Heart left ventricle (tissue), 16 donors: ENCODE results near the gene NRN1L. TPM values are rescaled to one million over a fixed set of nuclear protein-coding genes. Genes with fewer than 3 reads are reported as not detected.

ENCODE experiments used
- ATAC-seq, 4 donors: fragments of 200-7000 bp; cut with Tn5 transposase; one replicate each; pipeline ENCODE4 v1.9.1; 2020 to 2022; ENCODE audit warnings: moderate library complexity in 4 of 4, mild to moderate bottlenecking in 3 of 4, moderate number of reproducible peaks in 1 of 4
- DNase-seq, 5 donors: peaks; one replicate each; pipeline ENCODE4 v3.0.0-alpha.2; 2020
- H3K27ac ChIP-seq, 12 donors: fragments of 200-600 bp; sonication (generic) in 4 of 12; one replicate each; pipeline versions ENCODE4 v1.5.0 to v1.8.0; 2016 to 2022; ENCODE audit warnings: mild to moderate bottlenecking in 2 of 12
- H3K27me3 ChIP-seq, 9 donors: fragments of 200-600 bp; sonication (generic) in 2 of 9; one replicate each; pipeline versions ENCODE4 v1.5.1 to v1.8.0; 2016 to 2022; ENCODE audit warnings: mild to moderate bottlenecking in 3 of 9
- H3K36me3 ChIP-seq, 9 donors: fragments of 200-600 bp; sonication (generic) in 2 of 9; one replicate each; pipeline versions ENCODE4 v1.5.0 to v1.8.0; 2018 to 2022; ENCODE audit warnings: mild to moderate bottlenecking in 2 of 9
- H3K4me1 ChIP-seq, 12 donors: fragments of 200-600 bp; sonication (generic) in 4 of 12; one replicate each; pipeline versions ENCODE4 v1.5.0 to v1.8.0; 2016 to 2022; ENCODE audit warnings: mild to moderate bottlenecking in 3 of 12
- H3K4me3 ChIP-seq, 12 donors: fragments of 200-600 bp; sonication (generic) in 4 of 12; one replicate each; pipeline versions ENCODE4 v1.5.0 to v1.8.0; 2017 to 2022; ENCODE audit warnings: mild to moderate bottlenecking in 9 of 12, moderate library complexity in 4 of 12
- H3K9me3 ChIP-seq, 12 donors: fragments of 200-600 bp; sonication (generic) in 4 of 12; one replicate each; pipeline versions ENCODE4 v1.5.0 to v1.8.0; 2016 to 2022; ENCODE audit warnings: mild to moderate bottlenecking in 1 of 12
- CTCF ChIP-seq, 12 donors: fragments of 200-600 bp; sonication (generic) in 4 of 12; IDR thresholded peaks; one replicate each; pipeline versions ENCODE4 v1.5.0 to v1.8.0; 2018 to 2022; ENCODE audit warnings: antibody characterized with exemption in 12 of 12, mild to moderate bottlenecking in 5 of 12
- POLR2A ChIP-seq, 2 donors: fragments of 450-650 bp; IDR thresholded peaks; one replicate each; pipeline ENCODE4 v1.6.1; 2017; ENCODE audit warnings: antibody characterized with exemption in 2 of 2, mild to moderate bottlenecking in 2 of 2, moderate library complexity in 2 of 2
- WGBS, 4 donors: extraction: QIAGEN DNeasy Blood & Tissue Kit in 2 of 4; methylation state at CpG; one replicate each; pipeline versions ENCODE4 v1.1.5 to v1.1.7; 2013 to 2018; 5-methylcytosine and 5-hydroxymethylcytosine counted together
- intact Hi-C, 10 donors: fragments of 100-400 bp; cut with DNase I; formaldehyde crosslinking; loops; one replicate each; pipeline versions ENCODE4 v1.11.1 to v1.14.2; 2022
- polyA plus RNA-seq, 2 donors: library from polyadenylated mRNA; stranded (reverse); fragments of 200-250 nt; gene quantifications; one replicate each; pipeline ENCODE4 v1.2.3, GENCODE V29; 2013
- total RNA-seq, 9 donors: library from RNA; depleted of rRNA in 2 of 9; stranded (reverse); fragments of >200 nt in 2 of 9; fragmentation: NEBNext Ultra II Directional in 3 of 9; extraction: Animal tissue kit (Norgen Biotek cat#: 25700) in 3 of 9; gene quantifications; one replicate each; pipeline versions ENCODE4 v1.1.0 to v1.2.4, GENCODE V29; 2016 to 2023
- donor health status: ischemic (EF 13 %, LVEDD 7.1; RV severe dilation, severe dysfunction).
- donor health status: healthy with polysubstance abuse.
- donor health status: DM: no; HTN: yes; CAD: no.
- donor health status: DM: no; HTN: no; CAD: no.
- donor health status: ischemic (EF 25% LVEDD 6.9; RV normal size, moderate dysfunction).
- donor health status: ischemic (EF 25% LVEDD 5.7; RV mildly dilated, moderate dysfunction).
- donor health status: healthy.
- donor health status: DM: yes; HTN: yes; CAD: no.
- donor health status: ischemic (EF 35%, LVEDD 5.7; RV mildly dilated, moderate dysfunction).
- donor health status: nonischemic (EF 11% LVEDD 7.7; RV severe dilation, severe dysfunction).
- donor health status: DM: yes; HTN: yes; CAD: no.
- donor health status: PGD.
- donor health status: ischemic (EF 29% LVEDD 5.4; RV normal size, mild dysfunction).
- donor health status: nonischemic (EF 23%, LVEDD 6.1; RV moderate dilation, normal function).

NRN1L gene
- total and polyA plus RNA-seq, 11 donors: 0.78 to 5.8 (median 1.7) TPM; not detected in 3

- DNase-seq: no peak
- Histone ChIP-seq H3K36me3 (peaks cover 0 to 11% (median 3%) of the 10 kb centered on the region in 9 donors), H3K4me3 (no peak overlapping the region), H3K27me3 (no peaks in the 10 kb centered on the region), H3K4me1 (peaks cover 15 to 57% (median 48%) of the 10 kb centered on the region in 12 donors), H3K9me3 (no peaks in the 10 kb centered on the region), H3K27ac (peak overlapping the region in 8 of 12 donors; percentile 9 to 68 (median 46))
- intact Hi-C loops: no loop called here
- 71 to 74% (median 74%) methylated on average over 3 of the region's 3 CpGs for WGBS, 4 donors
- peak in 2 of 4 donors; percentile 11 to 29 for ATAC-seq
- TF ChIP-seq CTCF (IDR thresholded peaks at IDR 0.05) (no peak), POLR2A (IDR thresholded peaks at IDR 0.05) (no peak)
These were observed 12.5 kb downstream of the NRN1L start for GRCh38 chr16:67897231-67897630.

GRCh38 chr16:67901734-67902133 lies 17.0 kb downstream of the NRN1L start:
- Histone ChIP-seq H3K27ac (no peak overlapping the region), H3K27me3 (no peaks in the 10 kb centered on the region), H3K36me3 (peaks cover 0 to 28% (median 11%) of the 10 kb centered on the region in 9 donors), H3K9me3 (no peaks in the 10 kb centered on the region), H3K4me3 (no peak overlapping the region), H3K4me1 (peaks cover under 1 to 28% (median 15%) of the 10 kb centered on the region in 12 donors)
- no peak for TF ChIP-seq POLR2A (IDR thresholded peaks at IDR 0.05)
- TF ChIP-seq CTCF (IDR thresholded peaks at IDR 0.05): no peak
- intact Hi-C loops: no loop called here
- no peak for ATAC-seq
- DNase-seq: no peak
- WGBS, 4 donors: 96 to 100% (median 97%) methylated on average over 5 of the region's 5 CpGs

GRCh38 chr16:67902831-67903230 lies 18.1 kb downstream of the NRN1L start:
- Histone ChIP-seq H3K36me3 (peaks cover 0 to 28% (median 11%) of the 10 kb centered on the region in 9 donors), H3K9me3 (no peaks in the 10 kb centered on the region), H3K4me3 (no peak overlapping the region), H3K27ac (peak overlapping the region in 2 of 12 donors; percentile 5 to 29), H3K27me3 (no peaks in the 10 kb centered on the region), H3K4me1 (peaks cover 0 to 17% (median 5%) of the 10 kb centered on the region in 12 donors)
- no peak for ATAC-seq
- no peak for TF ChIP-seq POLR2A (IDR thresholded peaks at IDR 0.05)
- TF ChIP-seq CTCF (IDR thresholded peaks at IDR 0.05): no peak
- no peak for DNase-seq
- intact Hi-C loops: no loop called here
- WGBS, 4 donors: 69 to 78% (median 74%) methylated on average over 4 of the region's 4 CpGs

GRCh38 chr16:67907397-67908180 lies 22.9 kb downstream of the NRN1L start:
- no peak for DNase-seq
- WGBS, 4 donors: 90 to 95% (median 92%) methylated on average over 7 to 11 of the region's 11 CpGs
- Histone ChIP-seq H3K4me1 (peaks cover 0 to 10% (median 0%) of the 10 kb centered on the region in 12 donors), H3K27me3 (no peaks in the 10 kb centered on the region), H3K36me3 (peaks cover 0 to 54% (median 46%) of the 10 kb centered on the region in 9 donors), H3K9me3 (no peaks in the 10 kb centered on the region), H3K27ac (no peak overlapping the region), H3K4me3 (no peak overlapping the region)
- TF ChIP-seq CTCF (IDR thresholded peaks at IDR 0.05) (no peak), POLR2A (IDR thresholded peaks at IDR 0.05) (no peak)
- ATAC-seq: no peak
- intact Hi-C loops: no loop called here
